ENCODE measurements around the gene TSPAN14.

The TSPAN14 gene

GRCh38 chr10:80421707-80422536 is 32.2 kb upstream of the TSPAN14 start:
- DNase-seq (ENCODE audit: low read depth in 2 of 2), result no peak

GRCh38 chr10:80425901-80426300 is 28.2 kb upstream of the TSPAN14 start:
- no peak for DNase-seq (ENCODE audit: low read depth in 2 of 2)

GRCh38 chr10:80427541-80427940 is 26.6 kb upstream of the TSPAN14 start:
- DNase-seq (ENCODE audit: low read depth in 2 of 2), result no peak

GRCh38 chr10:80429521-80429973 is 24.6 kb upstream of the TSPAN14 start:
- no peak for DNase-seq (ENCODE audit: low read depth in 2 of 2)

GRCh38 chr10:80433134-80433533 is 21.0 kb upstream of the TSPAN14 start:
- no peak for DNase-seq (ENCODE audit: low read depth in 2 of 2)

GRCh38 chr10:80436446-80437098 is 17.5 kb upstream of the TSPAN14 start:
- no peak for DNase-seq (ENCODE audit: low read depth in 2 of 2)

- no peak for DNase-seq (ENCODE audit: low read depth in 2 of 2)
Observed at GRCh38 chr10:80437227-80437626, 16.9 kb upstream of the TSPAN14 start.

GRCh38 chr10:80441831-80442230 is 12.3 kb upstream of the TSPAN14 start:
- DNase-seq (ENCODE audit: low read depth in 2 of 2), result no peak

GRCh38 chr10:80442879-80443278 is 11.2 kb upstream of the TSPAN14 start:
- DNase-seq (ENCODE audit: low read depth in 2 of 2), result no peak

GRCh38 chr10:80443531-80443974 is 10.6 kb upstream of the TSPAN14 start:
- DNase-seq (ENCODE audit: low read depth in 2 of 2), result no peak

GRCh38 chr10:80444124-80444523 is 10.0 kb upstream of the TSPAN14 start:
- no peak for DNase-seq (ENCODE audit: low read depth in 2 of 2)

GRCh38 chr10:80444646-80445319 is 9.3 kb upstream of the TSPAN14 start:
- peak in 1 of 2 donors; percentile 51 for DNase-seq (ENCODE audit: low read depth in 2 of 2)

- DNase-seq (ENCODE audit: low read depth in 2 of 2), result no peak
Observed at GRCh38 chr10:80447436-80448190, 6.5 kb upstream of the TSPAN14 start.

GRCh38 chr10:80448209-80448942 is 5.7 kb upstream of the TSPAN14 start:
- no peak for DNase-seq (ENCODE audit: low read depth in 2 of 2)

- DNase-seq (ENCODE audit: low read depth in 2 of 2), result no peak
Observed at GRCh38 chr10:80449520-80449919, 4.6 kb upstream of the TSPAN14 start.

- no peak for DNase-seq (ENCODE audit: low read depth in 2 of 2)
Observed at GRCh38 chr10:80451132-80451531, 3.0 kb upstream of the TSPAN14 start.

GRCh38 chr10:80452069-80452468 is 2.0 kb upstream of the TSPAN14 start:
- DNase-seq (ENCODE audit: low read depth in 2 of 2), result no peak

- DNase-seq (ENCODE audit: low read depth in 2 of 2), result no peak
Observed at GRCh38 chr10:80452640-80453039, 1.5 kb upstream of the TSPAN14 start.

- DNase-seq (ENCODE audit: low read depth in 2 of 2), result no peak
Observed at GRCh38 chr10:80453056-80453841, 861 bp upstream of the TSPAN14 start.
